Right atrium auricular region (tissue), 2 donors: ENCODE results near the gene TSC22D1. TPM values are rescaled to one million over a fixed set of nuclear protein-coding genes. Genes with fewer than 3 reads are reported as not detected.

ENCODE experiments used
- DNase-seq: peaks from one replicate; pipeline ENCODE4 v3.0.0-alpha.2; 2019; ENCODE audit warnings: low spot score
- H3K27ac ChIP-seq, 2 donors: fragments of 200-600 bp; sonication (generic); 1 replicate in 1 of 2; 2 replicates in 1 of 2; pipeline ENCODE4 v1.5.1; 2016 to 2019
- H3K27me3 ChIP-seq, 2 donors: fragments of 200-600 bp; sonication (generic); one replicate each; pipeline versions ENCODE4 v1.5.1 to v1.6.0; 2017 to 2019
- H3K36me3 ChIP-seq: fragments of 200-600 bp; sonication (generic); one replicate; pipeline ENCODE4 v1.5.1; 2016
- H3K4me1 ChIP-seq, 2 donors: fragments of 200-600 bp; sonication (generic); one replicate each; pipeline versions ENCODE4 v1.5.1 to v1.6.0; 2017 to 2019
- H3K4me3 ChIP-seq, 2 donors: fragments of 200-600 bp; sonication (generic); 1 replicate in 1 of 2; 2 replicates in 1 of 2; pipeline ENCODE4 v1.5.1; 2017 to 2019; ENCODE audit warnings: mild to moderate bottlenecking in 1 of 2, moderate library complexity in 1 of 2
- H3K9me3 ChIP-seq, 2 donors: fragments of 200-600 bp; sonication (generic); one replicate each; pipeline ENCODE4 v1.5.1; 2019
- total RNA-seq, 2 donors: library from RNA; depleted of rRNA; stranded (reverse); fragments of >200 nt; gene quantifications; one replicate each; pipeline ENCODE4 v1.1.0, GENCODE V29; 2016
- TF ChIP-seq, protein P1 (sequence below), 2 donors: fragments of 200-600 bp; sonication (generic); IDR thresholded peaks; one replicate each; pipeline ENCODE4 v1.5.1; 2019; ENCODE audit warnings: antibody characterized with exemption in 2 of 2

The TSC22D1 gene
- total RNA-seq, 2 donors from 2014 or later, result 110 to 159 TPM

DNA sequence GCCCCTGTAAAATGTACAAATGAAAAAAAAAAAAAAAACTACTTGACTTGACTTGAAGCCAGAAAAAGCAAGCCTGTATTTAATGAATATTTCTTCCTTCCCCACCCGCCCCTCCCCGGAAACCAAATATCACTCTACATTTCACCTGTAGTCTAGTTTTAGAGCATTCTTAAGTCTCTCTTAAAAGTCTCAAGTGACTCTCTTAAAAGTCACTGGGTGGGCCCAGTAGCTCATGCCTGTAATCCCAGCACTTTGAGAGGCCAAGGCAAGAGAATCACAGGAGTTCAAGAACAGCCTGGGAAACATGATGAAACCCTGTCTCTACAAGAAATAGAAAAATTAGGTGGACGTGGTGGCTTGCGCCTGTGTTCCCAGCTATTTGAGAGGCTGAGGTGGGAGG lies 72.0 kb downstream of the TSC22D1 start:
- Histone ChIP-seq H3K27me3 (no peaks in the 10 kb centered on the region), H3K4me3 (no peak overlapping the region), H3K9me3 (no peaks in the 10 kb centered on the region), H3K4me1 (peaks cover 0 to 9% of the 10 kb centered on the region in 2 donors), H3K36me3 (no peaks in the 10 kb centered on the region), H3K27ac (no peak overlapping the region)
- no peak for DNase-seq
- TF ChIP-seq, protein P1, sequence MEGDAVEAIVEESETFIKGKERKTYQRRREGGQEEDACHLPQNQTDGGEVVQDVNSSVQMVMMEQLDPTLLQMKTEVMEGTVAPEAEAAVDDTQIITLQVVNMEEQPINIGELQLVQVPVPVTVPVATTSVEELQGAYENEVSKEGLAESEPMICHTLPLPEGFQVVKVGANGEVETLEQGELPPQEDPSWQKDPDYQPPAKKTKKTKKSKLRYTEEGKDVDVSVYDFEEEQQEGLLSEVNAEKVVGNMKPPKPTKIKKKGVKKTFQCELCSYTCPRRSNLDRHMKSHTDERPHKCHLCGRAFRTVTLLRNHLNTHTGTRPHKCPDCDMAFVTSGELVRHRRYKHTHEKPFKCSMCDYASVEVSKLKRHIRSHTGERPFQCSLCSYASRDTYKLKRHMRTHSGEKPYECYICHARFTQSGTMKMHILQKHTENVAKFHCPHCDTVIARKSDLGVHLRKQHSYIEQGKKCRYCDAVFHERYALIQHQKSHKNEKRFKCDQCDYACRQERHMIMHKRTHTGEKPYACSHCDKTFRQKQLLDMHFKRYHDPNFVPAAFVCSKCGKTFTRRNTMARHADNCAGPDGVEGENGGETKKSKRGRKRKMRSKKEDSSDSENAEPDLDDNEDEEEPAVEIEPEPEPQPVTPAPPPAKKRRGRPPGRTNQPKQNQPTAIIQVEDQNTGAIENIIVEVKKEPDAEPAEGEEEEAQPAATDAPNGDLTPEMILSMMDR (IDR thresholded peaks at IDR 0.05), result no peak

DNA sequence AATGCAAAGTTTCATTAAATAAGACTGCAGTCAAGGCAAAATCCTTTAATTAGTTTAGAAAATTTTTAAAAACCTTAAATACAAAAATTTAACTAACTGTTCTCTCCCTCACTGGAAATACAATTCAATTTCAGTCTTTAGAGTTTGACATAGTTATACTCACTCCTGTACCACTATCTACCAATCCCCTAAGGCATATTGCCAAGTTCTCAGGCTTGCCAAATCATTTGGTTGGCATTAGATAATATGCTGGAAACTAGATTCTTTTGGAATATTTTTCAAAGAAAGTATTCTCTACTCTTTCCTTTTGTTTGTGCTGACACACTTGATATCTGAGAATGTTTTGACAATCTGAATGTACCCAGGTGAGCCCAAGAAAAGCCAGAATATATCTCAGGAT lies 77.2 kb downstream of the TSC22D1 start:
- DNase-seq, result no peak
- Histone ChIP-seq H3K4me1 (peaks cover 0 to 15% of the 10 kb centered on the region in 2 donors), H3K27me3 (no peaks in the 10 kb centered on the region), H3K36me3 (no peaks in the 10 kb centered on the region), H3K4me3 (no peak overlapping the region), H3K27ac (no peak overlapping the region), H3K9me3 (no peaks in the 10 kb centered on the region)
- TF ChIP-seq, protein P1 (IDR thresholded peaks at IDR 0.05), result no peak

DNA sequence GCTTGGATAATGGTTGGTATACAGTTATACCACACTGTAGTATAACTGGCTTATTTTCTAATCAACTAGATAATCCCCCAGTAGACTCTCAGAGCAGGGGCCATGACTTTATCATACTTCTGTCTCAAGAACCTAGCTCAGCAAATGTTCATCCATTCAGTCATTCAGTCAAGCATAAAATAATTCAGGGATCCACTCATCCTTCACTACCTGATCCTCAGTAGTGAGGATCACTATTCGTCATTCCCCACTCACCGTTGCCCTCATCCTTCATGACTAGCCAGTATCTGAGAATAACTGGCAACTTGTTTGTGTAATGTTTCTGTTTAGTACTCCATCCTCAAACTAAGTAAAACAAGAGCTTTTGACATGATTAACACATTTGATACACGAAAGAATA lies 77.6 kb downstream of the TSC22D1 start:
- Histone ChIP-seq H3K4me1 (peaks cover 0 to 15% of the 10 kb centered on the region in 2 donors), H3K9me3 (no peaks in the 10 kb centered on the region), H3K27ac (no peak overlapping the region), H3K36me3 (no peaks in the 10 kb centered on the region), H3K27me3 (no peaks in the 10 kb centered on the region), H3K4me3 (no peak overlapping the region)
- TF ChIP-seq, protein P1 (IDR thresholded peaks at IDR 0.05), result no peak
- no peak for DNase-seq

DNA sequence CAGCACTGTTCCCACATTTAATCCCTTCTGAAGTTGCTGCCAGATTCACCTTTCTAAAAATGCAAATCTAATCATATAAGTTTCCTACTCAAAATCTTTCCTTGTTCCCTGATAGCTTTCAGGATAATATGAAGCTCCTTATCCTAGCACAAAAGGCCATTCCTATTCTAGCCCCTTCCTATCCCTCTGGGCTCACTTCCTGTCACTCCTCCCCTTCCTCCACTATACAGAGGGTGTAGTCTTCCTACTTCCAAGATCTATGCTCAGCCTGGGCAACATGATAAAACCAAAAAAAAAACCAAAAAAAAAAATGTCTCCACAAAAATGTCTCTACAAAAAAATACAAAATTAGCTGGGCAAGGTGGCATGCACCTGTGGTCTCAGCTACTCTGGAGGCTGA lies 78.3 kb downstream of the TSC22D1 start:
- no peaks in the 10 kb centered on the region for H3K27me3 ChIP-seq
- H3K36me3 ChIP-seq, result no peaks in the 10 kb centered on the region
- H3K9me3 ChIP-seq, result no peaks in the 10 kb centered on the region
- DNase-seq, result no peak
- H3K27ac ChIP-seq, result no peak overlapping the region
- H3K4me3 ChIP-seq, result no peak overlapping the region
- peaks cover 0 to 15% of the 10 kb centered on the region in 2 donors for H3K4me1 ChIP-seq
- TF ChIP-seq, protein P1 (IDR thresholded peaks at IDR 0.05), result no peak

DNA sequence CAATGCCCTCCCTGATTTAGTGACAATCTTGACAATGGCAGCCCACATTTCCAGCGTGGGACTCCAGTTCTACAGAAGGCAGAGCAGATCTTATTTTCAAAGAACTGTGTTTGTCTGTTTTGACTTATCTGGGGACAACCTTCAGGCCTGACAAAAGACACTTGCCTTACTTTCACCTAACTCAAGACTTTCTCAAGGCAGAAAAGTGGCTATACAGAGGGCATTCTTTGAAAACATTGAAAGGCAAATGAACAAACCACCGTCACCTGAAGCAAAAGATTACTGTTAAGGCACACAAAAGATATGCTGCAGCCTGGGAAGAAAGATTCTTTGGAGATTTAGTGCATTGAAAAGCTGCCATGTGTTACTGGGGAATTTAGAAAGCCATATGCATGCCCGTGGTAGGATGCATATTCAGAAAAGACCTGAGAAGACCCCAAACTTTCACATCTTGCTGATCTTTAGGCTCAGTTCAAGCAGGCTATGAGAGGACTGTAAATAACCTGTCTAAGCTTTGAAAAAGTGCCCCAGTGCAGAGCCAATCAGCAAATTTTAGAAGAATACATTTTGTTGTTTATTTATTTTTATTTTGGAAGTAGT lies 82.8 kb downstream of the TSC22D1 start:
- Histone ChIP-seq H3K9me3 (no peaks in the 10 kb centered on the region), H3K4me3 (no peak overlapping the region), H3K27ac (no peak overlapping the region), H3K4me1 (peaks cover 0 to 6% of the 10 kb centered on the region in 2 donors), H3K36me3 (no peaks in the 10 kb centered on the region), H3K27me3 (no peaks in the 10 kb centered on the region)
- TF ChIP-seq, protein P1 (IDR thresholded peaks at IDR 0.05), result no peak
- no peak for DNase-seq

DNA sequence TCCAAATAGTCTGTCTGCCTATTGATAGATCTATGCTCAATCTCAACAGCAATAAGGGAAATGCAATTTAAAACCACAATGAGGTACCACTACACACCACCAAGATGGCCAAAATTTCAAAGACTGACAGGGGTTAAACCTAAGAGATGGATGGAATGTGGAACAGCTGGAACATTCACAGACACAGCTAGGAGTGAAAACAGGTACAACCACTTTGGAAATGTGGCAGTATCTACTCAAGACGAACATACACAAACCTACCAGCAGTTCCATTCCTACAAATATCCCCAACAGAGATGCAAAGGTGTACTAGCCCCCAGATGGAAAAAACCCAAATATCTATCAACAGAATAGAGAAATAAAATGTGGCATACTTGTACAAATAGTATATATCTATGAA lies 86.4 kb downstream of the TSC22D1 start:
- no peak for DNase-seq
- Histone ChIP-seq H3K9me3 (no peaks in the 10 kb centered on the region), H3K36me3 (no peaks in the 10 kb centered on the region), H3K27ac (no peak overlapping the region), H3K4me1 (peaks cover 0 to 5% of the 10 kb centered on the region in 2 donors), H3K27me3 (no peaks in the 10 kb centered on the region), H3K4me3 (no peak overlapping the region)
- TF ChIP-seq, protein P1 (IDR thresholded peaks at IDR 0.05), result no peak
